RKO (cell line): ENCODE measurements around the gene CDC42EP5.
A peak's percentile ranks its signal among the peaks of the same experiment; 100 is the strongest.

Source experiments
- DNase-seq: peaks from one replicate; pipeline ENCODE4 v3.0.0-alpha.2; 2016; ENCODE audit warnings: low spot score

The CDC42EP5 gene

DNA sequence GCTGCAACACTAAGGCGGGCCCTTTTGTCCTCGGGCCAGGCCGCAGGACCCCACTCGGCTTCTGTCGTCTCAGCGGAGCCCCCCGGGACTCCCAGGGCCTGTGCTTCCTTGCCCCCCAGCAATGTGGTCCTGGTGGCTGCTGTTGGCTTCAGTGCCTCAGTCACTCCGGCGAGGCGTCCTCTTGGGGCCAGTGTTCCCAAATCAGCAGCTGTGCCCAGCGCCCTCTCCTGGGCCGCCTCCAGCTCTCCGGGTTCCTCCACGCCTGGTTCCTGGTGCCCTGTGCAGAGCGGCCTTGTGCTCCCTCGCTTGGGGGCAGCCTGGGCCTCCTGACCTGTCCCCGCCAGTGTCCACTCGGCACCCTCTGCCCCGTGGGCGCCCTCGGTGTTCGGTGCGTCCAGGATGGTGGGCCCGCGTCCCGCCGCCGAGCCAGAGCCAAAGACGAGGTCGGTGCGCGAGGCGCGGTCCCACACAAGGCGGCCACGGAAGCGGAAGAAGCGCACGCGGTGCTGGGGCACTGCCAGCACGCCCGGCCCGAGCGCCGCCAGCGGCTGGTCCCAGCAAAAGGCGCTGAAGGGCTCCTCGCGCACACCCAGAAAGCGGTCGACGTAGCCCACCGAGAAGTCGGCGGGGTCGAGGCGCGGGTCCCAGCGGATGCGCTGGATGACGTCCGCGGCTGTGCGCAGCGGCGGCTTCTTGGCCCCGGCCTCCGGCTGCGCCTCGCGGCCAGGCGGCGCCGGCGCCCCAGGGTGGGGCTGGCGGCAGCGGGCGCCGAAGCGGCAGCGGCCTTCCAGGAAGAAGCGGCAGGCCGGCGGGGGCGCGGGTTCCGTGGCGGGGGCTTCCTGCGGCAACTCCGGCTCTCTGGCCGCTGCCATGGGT is 10.2 kb downstream of the CDC42EP5 start:
- peak; percentile 74 for DNase-seq

DNA sequence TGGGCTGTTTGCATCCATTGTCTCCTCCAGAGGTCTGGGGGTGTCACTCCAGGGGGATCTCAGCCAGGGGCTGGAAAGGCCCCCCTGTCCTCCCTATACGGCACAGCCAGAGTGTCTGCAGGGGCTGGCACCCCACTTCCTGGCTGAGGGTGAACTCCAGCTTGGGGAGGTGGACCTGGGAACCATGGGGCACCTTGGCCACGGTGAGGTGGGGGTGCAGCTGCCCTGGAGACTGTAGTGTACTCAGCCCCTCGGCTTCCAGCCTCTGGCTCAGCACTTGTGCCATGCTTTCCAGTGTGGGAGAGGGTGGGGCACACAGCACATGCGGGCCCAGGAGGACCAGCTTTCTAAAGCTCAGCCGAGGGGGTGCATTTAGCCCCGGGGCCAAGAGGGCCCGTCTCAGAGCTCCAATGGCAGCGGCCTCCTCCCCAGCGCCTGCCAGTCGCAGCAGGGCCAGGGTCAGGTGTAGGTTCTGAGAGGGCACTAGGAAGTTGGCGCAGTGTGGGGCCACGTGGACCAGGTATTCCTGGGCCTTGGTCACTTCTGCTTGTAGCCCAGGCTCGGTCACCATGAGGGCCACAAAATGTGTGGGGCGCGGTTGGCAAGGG is 10.9 kb downstream of the CDC42EP5 start:
- DNase-seq, result peak; percentile 52

DNA sequence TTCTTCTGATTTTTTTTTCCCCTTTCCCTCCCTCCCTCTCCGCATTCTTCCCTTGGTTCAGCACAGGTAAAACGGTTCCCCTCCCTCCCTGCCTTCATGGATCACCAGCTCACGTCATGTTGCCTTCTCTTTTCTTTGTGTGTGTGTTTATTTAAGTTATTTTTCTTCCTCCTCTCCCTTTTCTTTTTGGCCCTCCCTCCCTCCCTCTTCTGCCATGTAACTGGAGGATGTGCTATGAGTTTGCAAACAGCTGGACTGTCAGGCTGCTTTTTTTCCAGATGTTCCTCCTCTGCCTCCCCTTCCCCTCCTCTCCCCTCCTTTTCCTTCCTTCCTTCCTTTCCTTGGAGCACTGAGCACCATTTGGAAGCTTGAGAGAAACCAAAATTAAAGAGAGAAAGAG is 11.5 kb downstream of the CDC42EP5 start:
- no peak for DNase-seq

DNA sequence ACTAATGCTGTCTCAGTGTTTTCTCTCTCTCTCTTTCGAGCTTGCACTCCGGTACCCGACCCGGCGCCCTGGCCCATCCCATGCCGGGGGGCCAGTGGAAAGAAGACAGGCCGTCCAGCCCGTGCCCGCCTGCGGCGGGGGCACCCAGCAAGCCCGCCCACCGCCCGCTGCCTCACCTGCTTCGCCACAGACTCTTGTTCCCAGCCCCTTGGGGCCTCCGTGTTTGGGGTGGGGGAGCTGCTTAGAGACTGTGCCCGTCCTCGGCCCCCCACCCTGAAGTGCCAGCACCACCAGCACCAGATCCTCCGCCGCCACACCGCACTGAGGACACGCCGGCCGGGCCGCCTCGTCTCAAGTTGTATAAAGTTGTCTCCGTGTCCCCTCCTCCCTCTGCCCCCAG is 11.9 kb downstream of the CDC42EP5 start:
- no peak for DNase-seq

DNA sequence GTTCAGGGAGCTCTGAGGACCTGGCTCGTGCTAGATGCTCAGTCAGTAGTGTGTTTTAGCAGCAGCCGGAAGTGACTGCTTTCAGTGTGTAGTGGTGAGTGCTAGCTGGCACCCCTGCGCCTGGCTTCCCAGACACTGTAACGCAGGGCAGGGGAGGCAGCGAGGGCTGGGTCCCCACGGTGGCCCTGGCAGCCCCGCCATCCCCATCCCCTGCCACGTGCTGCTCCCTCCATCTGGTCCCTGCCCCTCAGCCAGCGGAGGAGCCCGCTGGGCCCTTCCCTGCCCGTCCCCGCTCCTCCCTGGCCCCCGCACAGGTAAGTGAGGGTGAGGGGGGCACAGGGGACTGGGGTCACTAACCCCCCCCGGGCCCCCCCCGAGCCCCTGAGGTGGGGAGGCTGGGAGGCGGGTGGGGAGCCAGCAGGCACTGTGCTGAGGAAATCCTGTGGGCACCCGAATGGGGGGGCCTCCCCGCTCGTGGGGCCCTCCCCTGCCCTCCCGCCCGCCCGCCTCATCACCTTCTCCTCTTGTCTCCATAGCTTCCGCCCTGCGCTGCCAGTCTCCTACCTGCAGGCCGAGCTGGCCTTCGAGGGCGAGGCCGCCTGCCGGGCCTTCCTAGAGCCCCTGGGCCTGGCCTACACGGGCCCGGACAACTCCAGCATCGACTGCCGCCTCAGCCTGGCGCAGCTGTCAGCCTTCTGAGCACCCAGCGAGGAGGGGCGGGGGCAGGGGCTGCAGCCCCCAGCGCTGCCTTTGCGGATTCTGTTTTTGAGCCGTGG is 12.7 kb downstream of the CDC42EP5 start:
- DNase-seq, result no peak

DNA sequence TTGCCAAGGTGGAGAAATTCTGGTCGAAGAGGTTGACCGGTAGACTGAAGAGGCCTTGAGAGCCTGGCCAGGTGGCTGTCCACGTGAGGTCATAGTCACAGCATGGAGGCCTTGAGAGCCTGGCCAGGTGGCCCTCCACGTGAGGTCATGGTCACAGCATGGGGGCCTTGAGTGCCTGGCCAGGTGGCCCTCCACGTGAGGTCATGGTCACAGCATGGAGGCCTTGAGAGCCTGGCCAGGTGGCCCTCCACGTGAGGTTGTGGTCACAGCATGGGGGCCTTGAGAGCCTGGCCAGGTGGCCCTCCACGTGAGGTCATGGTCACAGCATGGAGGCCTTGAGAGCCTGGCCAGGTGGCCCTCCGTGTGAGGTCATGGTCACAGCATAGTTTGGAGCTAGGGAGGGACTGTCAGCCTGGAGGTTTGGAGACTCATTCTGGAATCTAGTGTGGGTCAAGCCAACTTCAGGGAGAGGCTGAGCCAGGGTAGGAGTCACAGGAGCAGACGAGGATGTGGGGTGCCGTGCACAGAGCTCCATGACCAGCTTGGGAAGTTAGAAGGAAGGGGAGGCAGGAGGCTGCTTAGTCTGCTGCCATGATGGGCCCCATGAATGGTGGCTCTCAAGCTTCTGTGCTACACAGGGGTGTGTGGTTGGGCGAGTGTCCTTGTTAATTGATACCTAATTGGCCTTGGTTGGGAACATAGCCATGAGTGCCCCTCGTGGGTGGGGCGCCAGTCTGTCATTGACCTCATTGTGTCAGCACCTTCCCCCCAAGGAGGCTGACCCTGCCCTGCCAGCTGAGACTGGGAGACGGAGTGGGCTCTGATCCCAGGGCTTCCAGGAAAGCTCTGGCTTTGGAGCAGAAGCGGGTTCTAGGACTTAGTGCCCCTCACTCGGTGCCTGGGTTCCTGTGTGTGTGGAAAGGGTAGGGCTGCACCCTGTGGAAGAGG is 13.5 kb downstream of the CDC42EP5 start:
- no peak for DNase-seq

DNA sequence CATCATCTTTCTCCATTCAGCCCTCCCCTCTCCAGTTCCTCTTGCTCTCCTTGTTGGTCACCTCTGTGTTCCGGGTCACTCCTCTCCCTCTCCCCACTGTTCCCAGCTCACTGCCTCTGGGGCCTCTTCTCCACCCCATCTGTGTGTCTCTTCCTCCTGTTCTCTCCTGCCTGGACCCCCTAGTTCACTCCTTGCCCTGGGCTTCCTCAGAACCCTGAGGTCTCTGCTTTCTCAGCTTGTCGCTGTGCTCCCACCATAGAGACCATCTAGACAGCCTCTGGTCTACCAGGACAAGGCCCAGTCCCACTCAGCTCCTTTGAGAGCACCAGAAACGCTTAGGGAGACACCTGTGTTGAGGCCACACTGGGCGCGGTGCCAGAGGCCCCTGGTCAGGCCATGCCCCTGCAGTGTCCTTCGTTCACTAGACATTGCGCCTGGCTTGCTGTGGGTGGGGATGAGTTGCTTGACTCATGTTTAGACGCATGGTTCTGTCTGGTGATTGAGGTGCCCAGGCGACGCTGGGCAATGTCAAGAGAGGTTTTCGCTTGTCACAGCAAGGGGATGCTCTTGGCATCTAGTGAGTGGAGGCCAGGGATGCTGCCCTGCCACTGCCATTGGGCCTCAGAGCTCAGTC is 14.3 kb downstream of the CDC42EP5 start:
- no peak for DNase-seq

DNA sequence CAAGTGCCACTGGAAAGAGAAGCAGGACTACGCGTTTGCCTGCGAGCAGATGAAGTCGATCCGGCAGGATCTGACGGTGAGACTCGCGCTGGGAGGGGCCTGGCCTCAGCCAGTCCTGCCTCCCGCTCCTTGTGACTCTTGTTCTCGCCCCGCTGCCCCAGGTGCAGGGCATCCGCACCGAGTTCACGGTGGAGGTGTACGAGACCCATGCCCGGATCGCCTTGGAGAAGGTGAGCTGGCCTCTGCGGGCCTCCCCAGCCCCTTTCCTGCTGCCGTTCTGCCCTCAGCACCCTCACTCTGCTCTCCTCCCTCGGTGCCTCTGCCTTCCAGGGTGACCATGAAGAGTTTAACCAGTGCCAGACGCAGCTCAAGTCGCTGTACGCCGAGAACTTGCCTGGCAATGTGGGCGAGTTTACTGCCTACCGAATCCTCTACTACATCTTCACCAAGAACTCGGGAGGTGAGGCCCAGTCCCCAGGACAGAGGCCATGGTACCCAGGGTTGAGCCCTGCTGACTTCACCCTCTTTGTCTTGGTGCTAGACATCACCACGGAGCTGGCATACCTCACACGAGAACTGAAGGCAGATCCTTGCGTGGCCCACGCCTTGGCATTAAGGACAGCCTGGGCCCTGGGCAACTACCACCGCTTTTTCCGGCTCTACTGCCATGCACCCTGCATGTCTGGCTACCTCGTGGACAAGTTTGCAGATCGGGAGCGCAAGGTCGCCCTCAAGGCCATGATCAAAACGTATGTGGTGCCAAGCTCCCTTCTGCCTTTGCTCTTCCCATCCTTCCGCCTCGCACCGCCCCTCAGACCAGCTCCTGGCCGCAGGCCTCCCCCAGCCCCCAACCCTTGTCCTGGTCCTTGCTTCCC is 15.1 kb downstream of the CDC42EP5 start:
- no peak for DNase-seq

DNA sequence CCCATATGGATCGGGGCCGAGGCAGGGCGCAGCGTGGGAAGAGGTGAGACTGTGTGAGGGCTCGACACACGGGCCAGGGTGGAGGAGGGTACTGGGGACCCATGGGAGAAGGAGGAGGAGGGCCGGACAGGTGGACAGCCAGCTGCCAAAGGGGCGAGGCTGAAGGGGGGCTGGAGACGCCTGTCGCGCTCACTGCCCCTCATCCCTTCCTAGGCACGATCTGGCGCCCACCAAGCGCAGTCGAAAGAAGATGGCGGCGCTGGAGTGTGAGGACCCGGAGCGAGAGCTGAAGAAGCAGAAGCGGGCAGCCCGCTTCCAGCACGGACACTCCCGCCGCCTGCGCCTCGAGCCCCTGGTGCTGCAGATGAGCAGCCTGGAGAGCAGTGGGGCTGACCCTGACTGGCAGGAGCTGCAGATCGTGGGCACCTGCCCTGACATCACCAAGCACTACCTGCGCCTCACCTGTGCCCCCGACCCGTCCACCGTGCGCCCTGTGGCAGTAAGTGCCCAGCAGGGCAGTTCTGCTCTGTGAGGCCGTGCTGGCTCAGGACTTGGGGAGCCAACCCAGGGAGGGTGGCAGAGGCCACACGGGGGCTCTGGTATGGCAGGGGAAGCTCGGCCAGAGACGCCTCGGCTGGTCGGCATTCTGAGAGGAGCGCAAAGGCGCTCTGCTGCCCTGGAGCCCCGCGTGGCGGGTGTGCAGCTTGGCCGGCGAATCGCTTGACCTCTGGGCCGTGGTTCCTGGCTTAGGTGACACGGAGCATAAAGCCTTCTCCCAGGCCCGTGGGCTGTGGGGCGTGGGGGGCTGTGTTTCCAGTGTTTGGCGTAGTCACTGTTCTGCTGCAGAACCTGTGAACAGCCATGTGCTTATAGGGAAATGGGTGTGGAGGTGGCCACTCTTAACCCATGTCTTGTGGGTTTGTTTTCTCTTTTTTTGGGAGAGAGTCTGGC is 16.4 kb downstream of the CDC42EP5 start:
- DNase-seq, result no peak

DNA sequence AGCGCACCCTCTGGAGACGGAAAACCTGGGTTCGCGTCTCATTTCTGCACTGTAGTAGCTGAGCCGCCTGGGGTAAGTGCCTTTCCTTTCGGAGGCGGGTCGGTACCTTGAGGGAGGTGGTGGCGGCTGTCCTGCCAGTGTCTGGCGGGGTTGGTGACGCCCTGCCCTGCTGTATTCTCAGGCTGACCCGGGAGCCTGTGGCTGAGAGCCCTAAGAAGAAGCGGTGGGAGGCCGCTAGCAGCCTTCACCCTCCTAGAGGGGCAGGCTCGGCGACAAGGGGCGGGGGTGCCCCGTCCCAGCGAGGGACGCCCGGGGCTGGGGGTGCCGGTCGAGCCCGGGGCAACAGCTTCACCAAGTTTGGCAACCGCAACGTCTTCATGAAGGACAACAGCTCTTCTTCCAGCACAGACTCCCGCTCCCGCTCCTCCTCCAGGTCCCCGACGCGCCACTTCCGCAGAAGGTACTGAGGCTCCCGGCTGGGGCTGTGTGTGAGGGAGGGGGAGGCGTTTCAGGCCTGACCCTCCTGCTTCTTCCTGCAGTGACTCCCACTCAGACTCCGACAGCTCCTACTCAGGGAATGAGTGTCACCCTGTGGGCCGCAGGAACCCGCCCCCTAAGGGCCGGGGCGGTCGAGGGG is 17.2 kb downstream of the CDC42EP5 start:
- no peak for DNase-seq

DNA sequence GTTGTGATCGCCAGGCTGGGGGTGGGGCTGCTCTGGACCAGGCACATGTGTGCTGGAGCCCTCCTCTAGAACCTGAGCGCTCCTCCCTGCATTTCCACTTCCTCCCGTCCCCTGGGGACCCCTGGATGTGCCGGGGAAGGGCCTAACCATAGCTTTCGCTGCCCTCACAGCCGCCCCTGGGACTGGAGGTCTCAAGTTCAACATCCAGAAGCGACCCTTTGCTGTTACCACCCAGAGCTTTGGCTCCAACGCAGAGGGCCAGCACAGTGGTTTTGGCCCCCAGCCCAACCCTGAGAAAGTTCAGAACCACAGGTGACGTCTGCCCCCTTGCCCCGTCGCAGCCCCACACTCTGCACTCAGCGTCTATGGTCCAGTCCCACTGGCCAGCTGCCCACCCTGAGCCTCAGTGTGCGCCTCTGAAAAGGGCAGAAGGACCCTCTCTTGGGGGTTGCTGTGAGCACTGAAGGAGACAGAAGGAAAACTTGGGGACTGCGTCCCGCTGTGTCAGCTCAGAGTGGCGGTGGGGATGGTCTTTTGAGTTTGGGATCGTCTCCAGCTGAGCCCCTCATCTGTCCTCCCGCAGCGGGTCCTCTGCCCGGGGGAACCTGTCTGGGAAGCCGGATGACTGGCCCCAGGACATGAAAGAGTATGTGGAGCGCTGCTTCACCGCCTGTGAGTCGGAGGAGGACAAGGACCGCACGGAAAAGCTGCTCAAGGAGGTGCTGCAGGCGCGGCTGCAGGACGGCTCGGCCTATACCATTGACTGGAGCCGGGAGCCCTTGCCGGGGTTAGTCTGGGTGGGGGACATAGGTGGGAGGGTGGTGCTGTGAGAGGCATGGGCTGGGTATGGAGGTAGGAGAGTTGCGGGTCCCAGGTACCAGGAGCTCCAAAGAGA is 18.1 kb downstream of the CDC42EP5 start:
- DNase-seq, result no peak

DNA sequence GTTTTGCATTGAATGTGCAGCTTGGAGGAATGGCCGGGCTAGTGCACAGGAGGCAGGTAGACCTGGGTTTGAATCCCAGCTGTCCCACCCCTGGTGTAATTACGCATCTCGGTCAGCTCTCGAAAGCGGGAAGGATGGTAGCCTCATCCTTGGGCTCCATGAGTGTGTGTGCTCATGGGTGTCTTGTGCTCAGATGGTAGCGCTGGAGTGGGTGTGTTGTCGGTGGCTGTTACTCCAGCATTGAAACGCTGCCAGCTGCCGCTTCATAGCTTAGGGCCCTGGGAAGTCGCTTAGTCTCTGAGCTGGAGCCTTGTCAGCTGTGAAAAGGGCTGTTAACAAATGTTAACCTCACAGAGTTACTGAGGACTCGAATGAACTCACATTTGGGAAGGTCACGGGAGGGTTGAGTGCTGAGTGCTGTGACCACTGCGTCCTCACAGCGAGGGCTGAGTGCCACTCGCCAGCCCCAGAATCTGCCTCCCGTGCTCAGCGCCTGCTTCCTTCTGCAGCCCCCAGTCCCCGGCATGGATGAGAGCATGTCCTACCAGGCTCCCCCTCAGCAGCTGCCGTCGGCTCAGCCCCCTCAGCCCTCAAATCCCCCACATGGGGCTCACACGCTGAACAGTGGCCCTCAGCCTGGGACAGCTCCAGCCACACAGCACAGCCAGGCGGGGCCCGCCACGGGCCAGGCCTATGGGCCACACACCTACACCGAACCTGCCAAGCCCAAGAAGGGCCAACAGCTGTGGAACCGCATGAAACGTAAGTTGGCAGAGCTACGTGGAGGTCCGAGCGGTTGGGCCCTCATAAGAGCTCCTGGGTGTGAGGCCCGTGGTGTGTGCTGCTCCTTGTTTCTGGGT is 18.9 kb downstream of the CDC42EP5 start:
- no peak for DNase-seq

DNA sequence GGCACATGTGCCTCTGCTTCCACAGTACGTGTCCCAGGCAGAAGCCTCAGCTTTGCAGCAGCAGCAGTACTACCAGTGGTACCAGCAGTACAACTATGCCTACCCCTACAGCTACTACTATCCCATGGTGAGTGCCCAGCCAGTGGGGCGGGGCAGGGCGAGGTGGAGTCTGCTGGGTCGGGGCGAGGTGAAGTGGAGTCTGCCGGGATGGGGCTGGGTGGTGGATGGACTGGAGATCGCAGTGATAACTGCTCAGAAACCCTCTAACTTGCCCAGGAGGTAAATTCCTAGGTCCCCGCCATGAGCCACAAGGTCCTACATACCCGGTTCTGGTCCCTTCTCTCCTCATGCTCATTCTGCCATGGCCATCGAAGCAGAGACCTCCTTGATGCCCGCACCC is 20.5 kb downstream of the CDC42EP5 start:
- DNase-seq, result no peak

DNA sequence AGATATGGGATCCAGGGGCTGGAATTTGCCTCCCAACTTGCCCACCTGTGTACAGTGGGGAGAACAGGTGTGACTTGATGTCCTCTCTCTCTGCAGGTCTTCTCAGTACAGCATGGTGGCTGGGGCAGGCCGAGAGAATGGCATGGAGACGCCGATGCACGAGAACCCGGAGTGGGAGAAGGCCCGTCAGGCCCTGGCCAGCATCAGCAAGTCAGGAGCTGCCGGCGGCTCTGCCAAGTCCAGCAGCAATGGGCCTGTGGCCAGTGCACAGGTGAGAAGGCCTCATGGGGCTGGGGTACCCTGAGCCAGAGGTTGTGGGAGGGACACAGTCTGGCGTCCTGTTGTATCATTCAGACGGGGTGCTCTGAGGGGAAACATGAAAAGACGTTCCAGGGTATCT is 21.1 kb downstream of the CDC42EP5 start:
- DNase-seq, result no peak

DNA sequence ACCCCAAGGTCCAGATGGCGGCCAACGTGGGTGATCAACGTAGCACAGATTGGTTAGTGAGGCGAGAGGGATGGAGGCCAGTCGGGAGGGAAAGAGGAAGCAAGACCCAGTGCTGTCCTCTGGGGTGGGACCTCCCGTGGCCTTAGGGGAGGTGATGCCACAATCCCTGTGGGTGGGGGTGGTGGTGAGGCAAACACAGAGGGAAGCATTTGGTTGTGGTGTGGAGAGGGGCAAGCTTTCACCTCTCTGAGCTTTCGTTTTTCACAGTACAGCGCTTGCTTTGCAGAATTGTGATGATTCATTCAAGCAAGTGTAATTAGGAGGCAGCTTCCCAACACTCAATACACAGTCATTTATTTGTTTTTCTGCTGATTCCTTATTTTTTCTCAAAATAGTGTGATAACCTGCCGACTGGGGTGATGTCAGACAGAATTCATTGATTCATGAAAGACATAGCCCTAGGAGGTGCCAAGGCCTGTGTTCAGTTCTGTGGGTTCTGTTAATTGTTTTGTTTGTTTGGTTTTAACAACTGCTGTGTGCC is 21.7 kb downstream of the CDC42EP5 start:
- peak; percentile 80 for DNase-seq

DNA sequence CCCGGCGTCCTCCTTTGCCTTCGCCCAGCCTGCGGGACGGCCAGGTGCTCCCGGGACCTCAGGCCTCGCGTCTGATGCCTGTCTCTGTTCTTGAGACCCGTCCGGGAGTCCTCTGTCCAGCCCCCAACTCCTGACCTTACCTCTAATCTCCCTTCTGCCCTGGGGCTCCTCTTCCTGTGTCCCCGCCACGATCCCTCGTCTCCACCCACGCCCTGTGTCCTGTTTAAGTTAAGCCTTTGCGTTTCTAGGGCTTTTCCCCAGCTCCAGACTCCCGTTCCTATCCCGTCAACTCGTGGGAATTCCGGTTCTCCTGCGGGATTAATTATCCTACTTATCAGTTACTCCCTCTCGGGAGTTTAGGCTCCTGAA is 23.4 kb downstream of the CDC42EP5 start:
- DNase-seq, result no peak
